IMR-90 (cell line): Measurements from ENCODE around the gene XPR1.

ENCODE experiments used
- BHLHE40 ChIP-seq: fragments of 150-350 bp; IDR thresholded peaks from 2 replicates; pipeline ENCODE4 v1.6.1; 2016; ENCODE audit warnings: mild to moderate bottlenecking, low read depth, low read length
- CEBPB ChIP-seq: IDR thresholded peaks from 2 replicates; pipeline ENCODE4 v1.6.1; 2012; ENCODE audit warnings: low read depth, low read length, improper control_type of control experiment
- CHD1 ChIP-seq: IDR thresholded peaks from 2 replicates; pipeline ENCODE4 v1.6.1; 2012; ENCODE audit warnings: low read depth, low read length, improper control_type of control experiment
- CTCF ChIP-seq: conservative IDR thresholded peaks from 2 replicates; pipeline ENCODE4 v1.5.1; 2012; ENCODE audit warnings: mild to moderate bottlenecking, low read depth, low read length, improper control_type of control experiment
- FOS ChIP-seq: fragments of 150-350 bp; IDR thresholded peaks from 2 replicates; pipeline ENCODE4 v1.6.1; 2016; ENCODE audit warnings: low read depth, low read length
- MAFK ChIP-seq: IDR thresholded peaks from 2 replicates; pipeline ENCODE4 v1.6.1; 2012; ENCODE audit warnings: low read depth, low read length, improper control_type of control experiment
- MAZ ChIP-seq: IDR thresholded peaks from 2 replicates; pipeline ENCODE4 v1.6.1; 2012; ENCODE audit warnings: low read depth, mild to moderate bottlenecking, low read length, improper control_type of control experiment, moderate library complexity, borderline replicate concordance
- NFE2L2 ChIP-seq: fragments of 150-350 bp; IDR thresholded peaks from 2 replicates; pipeline ENCODE4 v1.6.1; 2016; ENCODE audit warnings: low read depth, mild to moderate bottlenecking, low read length
- POLR2A ChIP-seq: IDR thresholded peaks from 2 replicates; pipeline ENCODE4 v1.6.1; 2012; ENCODE audit warnings: mild to moderate bottlenecking, low read depth, low read length
- RAD21 ChIP-seq: IDR thresholded peaks from 2 replicates; pipeline ENCODE4 v1.6.1; 2012; ENCODE audit warnings: low read length, improper control_type of control experiment
- RFX5 ChIP-seq: IDR thresholded peaks from 2 replicates; pipeline ENCODE4 v1.8.0; 2012; ENCODE audit warnings: low read depth, mild to moderate bottlenecking, low read length, moderate library complexity
- SMC3 ChIP-seq: fragments of 150-350 bp; IDR thresholded peaks from 2 replicates; pipeline ENCODE4 v1.6.1; 2016; ENCODE audit warnings: low read depth, mild to moderate bottlenecking, antibody characterized with exemption, low read length, moderate library complexity
- USF2 ChIP-seq: fragments of 150-350 bp; IDR thresholded peaks from 2 replicates; pipeline ENCODE4 v1.6.1; 2017; ENCODE audit warnings: mild to moderate bottlenecking, antibody characterized with exemption, low read length, low read depth
- TF ChIP-seq, protein P1 (sequence below): fragments of 150-350 bp; IDR thresholded peaks from 2 replicates; pipeline ENCODE4 v1.6.1; 2016; ENCODE audit warnings: low read depth, mild to moderate bottlenecking, low read length, moderate library complexity, borderline replicate concordance

DNA sequence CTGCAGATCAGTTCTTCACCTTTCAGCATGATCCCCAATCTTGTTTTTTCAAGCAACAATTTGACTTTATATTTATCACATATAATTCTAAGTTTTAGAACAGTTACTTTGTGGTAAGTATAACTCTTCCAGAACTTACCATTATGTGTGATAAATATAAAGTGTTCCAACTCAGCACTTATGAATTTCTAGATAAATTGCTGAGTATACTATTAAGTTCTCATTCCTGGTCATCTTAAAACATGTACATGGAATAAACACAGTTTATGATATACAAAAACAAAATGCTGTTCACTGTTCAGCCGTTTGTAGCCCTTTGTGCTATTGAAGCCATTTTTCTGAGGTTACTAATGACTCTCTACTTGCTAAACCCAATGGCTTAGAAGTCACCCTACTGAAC lies 5.1 kb upstream of the XPR1 start:
- TF ChIP-seq CTCF (no peak), POLR2A (no peak), NFE2L2 (no peak), SMC3 (no peak), USF2 (no peak), RAD21 (no peak), MAZ (no peak), MAFK (0 out of 2 replicates have a peak, but pooled peaks have one; percentile 13), BHLHE40 (no peak), RFX5 (no peak), CEBPB (no peak), CHD1 (no peak), FOS (no peak)
- TF ChIP-seq, protein P1, sequence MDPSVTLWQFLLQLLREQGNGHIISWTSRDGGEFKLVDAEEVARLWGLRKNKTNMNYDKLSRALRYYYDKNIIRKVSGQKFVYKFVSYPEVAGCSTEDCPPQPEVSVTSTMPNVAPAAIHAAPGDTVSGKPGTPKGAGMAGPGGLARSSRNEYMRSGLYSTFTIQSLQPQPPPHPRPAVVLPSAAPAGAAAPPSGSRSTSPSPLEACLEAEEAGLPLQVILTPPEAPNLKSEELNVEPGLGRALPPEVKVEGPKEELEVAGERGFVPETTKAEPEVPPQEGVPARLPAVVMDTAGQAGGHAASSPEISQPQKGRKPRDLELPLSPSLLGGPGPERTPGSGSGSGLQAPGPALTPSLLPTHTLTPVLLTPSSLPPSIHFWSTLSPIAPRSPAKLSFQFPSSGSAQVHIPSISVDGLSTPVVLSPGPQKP: no peak
